ENCODE data around the gene VTN.

The VTN gene

GRCh38 chr17:28368915-28369683 is 1.0 kb downstream of the VTN start:
- TF ChIP-seq BACH2 (CRISPR knock-in tag; IDR thresholded peaks at IDR 0.05; ENCODE audit: borderline replicate concordance) = no peak
- no peak for TF ChIP-seq GLIS3 (CRISPR knock-in tag; IDR thresholded peaks at IDR 0.05)
- TF ChIP-seq CSRNP3 (CRISPR knock-in tag; IDR thresholded peaks at IDR 0.05) = no peak
- no peak for TF ChIP-seq ISL1 (CRISPR knock-in tag; IDR thresholded peaks at IDR 0.05)
- no peak for TF ChIP-seq ZNF8 (CRISPR knock-in tag; IDR thresholded peaks at IDR 0.05)
- no peak for TF ChIP-seq PATZ1 (CRISPR knock-in tag; IDR thresholded peaks at IDR 0.05; ENCODE audit: borderline replicate concordance)
- no peak for TF ChIP-seq CREB5 (CRISPR knock-in tag; IDR thresholded peaks at IDR 0.05; ENCODE audit: low read depth)
- no peak for TF ChIP-seq TCF4 (CRISPR knock-in tag; IDR thresholded peaks at IDR 0.05; ENCODE audit: borderline replicate concordance)
- no peak for TF ChIP-seq ZFP30 (CRISPR knock-in tag; IDR thresholded peaks at IDR 0.05)
- TF ChIP-seq ESRRG (CRISPR knock-in tag; IDR thresholded peaks at IDR 0.05) = no peak
- no peak for TF ChIP-seq RARB (CRISPR knock-in tag; IDR thresholded peaks at IDR 0.05)
- TF ChIP-seq ZNF565 (CRISPR knock-in tag; conservative IDR thresholded peaks at IDR 0.05; ENCODE audit: low read depth) = no peak
- no peak for TF ChIP-seq CSDC2 (CRISPR knock-in tag; IDR thresholded peaks at IDR 0.05)
- TF ChIP-seq TSHZ2 (CRISPR knock-in tag; IDR thresholded peaks at IDR 0.05) = no peak
- no peak for TF ChIP-seq SNAI2 (CRISPR knock-in tag; IDR thresholded peaks at IDR 0.05)
- TF ChIP-seq OSR1 (CRISPR knock-in tag; IDR thresholded peaks at IDR 0.05) = no peak
- no peak for TF ChIP-seq ZNF70 (CRISPR knock-in tag; IDR thresholded peaks at IDR 0.05)
- no peak for TF ChIP-seq ZC3H10 (CRISPR knock-in tag; IDR thresholded peaks at IDR 0.05)
- no peak for ATAC-seq

GRCh38 chr17:28368306-28368831 is 1.7 kb downstream of the VTN start:
- no peak for ATAC-seq
- TF ChIP-seq PPARA (CRISPR knock-in tag; IDR thresholded peaks at IDR 0.05; ENCODE audit: borderline replicate concordance) (no peak), CREB5 (CRISPR knock-in tag; IDR thresholded peaks at IDR 0.05; ENCODE audit: low read depth) (no peak), TOX (CRISPR knock-in tag; IDR thresholded peaks at IDR 0.05; ENCODE audit: borderline replicate concordance) (no peak), PATZ1 (CRISPR knock-in tag; IDR thresholded peaks at IDR 0.05; ENCODE audit: borderline replicate concordance) (no peak), BACH2 (CRISPR knock-in tag; IDR thresholded peaks at IDR 0.05; ENCODE audit: borderline replicate concordance) (no peak), GLIS3 (CRISPR knock-in tag; IDR thresholded peaks at IDR 0.05) (no peak), SNAI2 (CRISPR knock-in tag; IDR thresholded peaks at IDR 0.05) (no peak), ZC3H10 (CRISPR knock-in tag; IDR thresholded peaks at IDR 0.05) (no peak), ZNF8 (CRISPR knock-in tag; IDR thresholded peaks at IDR 0.05) (no peak), ZFP30 (CRISPR knock-in tag; IDR thresholded peaks at IDR 0.05) (no peak), ZNF565 (CRISPR knock-in tag; conservative IDR thresholded peaks at IDR 0.05; ENCODE audit: low read depth) (no peak), CSRNP3 (CRISPR knock-in tag; IDR thresholded peaks at IDR 0.05) (no peak), RARB (CRISPR knock-in tag; IDR thresholded peaks at IDR 0.05) (no peak), ARNTL (CRISPR knock-in tag; IDR thresholded peaks at IDR 0.05; ENCODE audit: borderline replicate concordance, low read depth) (no peak), CSDC2 (CRISPR knock-in tag; IDR thresholded peaks at IDR 0.05) (no peak), ZNF70 (CRISPR knock-in tag; IDR thresholded peaks at IDR 0.05) (no peak), TSHZ2 (CRISPR knock-in tag; IDR thresholded peaks at IDR 0.05) (no peak)

Data from SK-N-SH treated with all-trans-retinoic acid at 6 μM for 48 hours (cell line).